ENCODE data around the gene LTF.
"Not testable (repeated sequence)": the region's sequence is repeated elsewhere in the genome, so short reads cannot be mapped to it uniquely, and the experiment has no call there.

Gene LTF

GRCh38 chr3:46429671-46430070 lies 35.0 kb downstream of the LTF start:
- no peak overlapping the region for H3K4me3 ChIP-seq (replicated peaks in 1 of 2; ENCODE audit: low read depth in 2 of 2, low read length in 2 of 2)
- TF ChIP-seq, protein P1, sequence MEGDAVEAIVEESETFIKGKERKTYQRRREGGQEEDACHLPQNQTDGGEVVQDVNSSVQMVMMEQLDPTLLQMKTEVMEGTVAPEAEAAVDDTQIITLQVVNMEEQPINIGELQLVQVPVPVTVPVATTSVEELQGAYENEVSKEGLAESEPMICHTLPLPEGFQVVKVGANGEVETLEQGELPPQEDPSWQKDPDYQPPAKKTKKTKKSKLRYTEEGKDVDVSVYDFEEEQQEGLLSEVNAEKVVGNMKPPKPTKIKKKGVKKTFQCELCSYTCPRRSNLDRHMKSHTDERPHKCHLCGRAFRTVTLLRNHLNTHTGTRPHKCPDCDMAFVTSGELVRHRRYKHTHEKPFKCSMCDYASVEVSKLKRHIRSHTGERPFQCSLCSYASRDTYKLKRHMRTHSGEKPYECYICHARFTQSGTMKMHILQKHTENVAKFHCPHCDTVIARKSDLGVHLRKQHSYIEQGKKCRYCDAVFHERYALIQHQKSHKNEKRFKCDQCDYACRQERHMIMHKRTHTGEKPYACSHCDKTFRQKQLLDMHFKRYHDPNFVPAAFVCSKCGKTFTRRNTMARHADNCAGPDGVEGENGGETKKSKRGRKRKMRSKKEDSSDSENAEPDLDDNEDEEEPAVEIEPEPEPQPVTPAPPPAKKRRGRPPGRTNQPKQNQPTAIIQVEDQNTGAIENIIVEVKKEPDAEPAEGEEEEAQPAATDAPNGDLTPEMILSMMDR (IDR thresholded peaks at IDR 0.05; ENCODE audit: low read depth, low read length) = no peak
- DNase-seq (ENCODE audit: low read depth in 2 of 2) = no peak

- no peak for DNase-seq (ENCODE audit: low read depth in 2 of 2)
- H3K4me3 ChIP-seq (replicated peaks in 1 of 2; ENCODE audit: low read depth in 2 of 2, low read length in 2 of 2) = no peak overlapping the region
- TF ChIP-seq, protein P1 (IDR thresholded peaks at IDR 0.05; ENCODE audit: low read depth, low read length) = no peak
Measured at GRCh38 chr3:46429250-46429649, 35.5 kb downstream of the LTF start.

DNA sequence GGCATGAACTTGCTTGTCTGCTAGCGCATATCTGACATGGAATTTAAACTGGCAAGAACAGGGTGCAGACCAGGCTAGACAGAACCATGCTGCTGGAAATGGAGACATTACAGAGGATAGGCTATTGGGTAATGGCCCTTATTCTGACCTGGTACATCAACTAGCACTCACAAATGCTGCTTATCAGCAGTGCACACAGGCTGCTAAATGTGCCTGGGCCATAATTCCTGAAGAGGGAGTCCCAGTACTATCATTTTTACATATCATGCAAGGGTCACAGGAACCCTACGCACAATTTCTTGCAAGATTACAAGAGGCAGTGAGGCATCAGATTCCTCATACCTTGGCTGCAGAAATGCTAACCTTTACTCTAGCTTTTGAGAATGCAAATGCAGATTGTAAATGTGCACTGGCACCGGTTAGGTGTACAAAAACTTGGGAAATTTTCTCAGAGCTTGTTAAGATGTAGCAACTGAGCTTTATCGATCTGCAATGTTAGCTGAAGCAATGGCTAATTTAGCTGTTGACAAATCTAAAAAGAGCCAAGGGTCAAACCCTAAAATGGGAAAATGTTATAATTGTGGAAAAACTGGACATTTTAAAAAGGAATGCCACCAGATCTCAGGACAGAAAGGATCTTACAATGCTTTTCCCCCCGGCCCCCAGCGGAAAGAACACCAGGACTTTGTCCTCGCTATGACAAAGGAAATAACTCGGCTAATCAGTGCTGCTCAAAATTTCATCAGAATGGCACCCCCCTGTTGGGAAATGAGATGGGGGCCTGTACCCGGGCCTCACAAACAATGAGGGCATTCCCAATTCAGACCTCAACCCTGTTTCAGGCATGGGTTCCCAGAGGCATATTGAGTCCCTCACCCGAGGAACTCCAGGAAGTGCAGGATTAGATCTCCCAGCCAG lies 36.5 kb downstream of the LTF start:
- TF ChIP-seq, protein P1 (IDR thresholded peaks at IDR 0.05; ENCODE audit: low read depth, low read length) = no peak
- no peak overlapping the region for H3K4me3 ChIP-seq (replicated peaks in 1 of 2; ENCODE audit: low read depth in 2 of 2, low read length in 2 of 2)
- DNase-seq (ENCODE audit: low read depth in 2 of 2) = peak in 1 of 2 donors; percentile 16

DNA sequence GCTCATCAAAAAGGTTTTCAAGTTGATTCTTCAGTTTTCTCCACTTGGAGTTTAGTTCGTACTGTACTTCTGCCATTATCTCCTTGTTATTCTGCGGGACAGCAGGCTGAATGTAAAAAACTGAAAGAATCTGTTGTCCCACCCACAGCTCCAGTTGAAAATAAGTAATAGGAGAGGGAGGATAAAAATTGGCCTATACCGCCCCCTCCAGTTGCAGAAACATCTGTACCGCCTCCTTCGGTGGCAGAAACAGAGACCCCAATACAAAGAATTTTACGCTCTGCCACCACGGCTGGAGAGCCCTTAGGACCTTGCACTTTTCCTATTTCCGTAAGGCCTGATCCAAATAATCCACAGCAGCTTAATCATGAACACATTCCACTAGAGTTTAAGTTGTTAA lies 37.3 kb downstream of the LTF start:
- not testable (repeated sequence) for H3K4me3 ChIP-seq (replicated peaks in 1 of 2; ENCODE audit: low read depth in 2 of 2, low read length in 2 of 2); DNase-seq (ENCODE audit: low read depth in 2 of 2)
- TF ChIP-seq, protein P1 (IDR thresholded peaks at IDR 0.05; ENCODE audit: low read depth, low read length) = peak; percentile 2

GRCh38 chr3:46426476-46426875 lies 38.2 kb downstream of the LTF start:
- not testable (repeated sequence) for H3K4me3 ChIP-seq (replicated peaks in 1 of 2; ENCODE audit: low read depth in 2 of 2, low read length in 2 of 2); DNase-seq (ENCODE audit: low read depth in 2 of 2)

- no peak overlapping the region for H3K4me3 ChIP-seq (replicated peaks in 1 of 2; ENCODE audit: low read depth in 2 of 2, low read length in 2 of 2)
- DNase-seq (ENCODE audit: low read depth in 2 of 2) = peak in 1 of 2 donors; percentile 74
- TF ChIP-seq, protein P1 (IDR thresholded peaks at IDR 0.05; ENCODE audit: low read depth, low read length) = no peak
Measured at GRCh38 chr3:46423588-46423987, 41.1 kb downstream of the LTF start.

DNA sequence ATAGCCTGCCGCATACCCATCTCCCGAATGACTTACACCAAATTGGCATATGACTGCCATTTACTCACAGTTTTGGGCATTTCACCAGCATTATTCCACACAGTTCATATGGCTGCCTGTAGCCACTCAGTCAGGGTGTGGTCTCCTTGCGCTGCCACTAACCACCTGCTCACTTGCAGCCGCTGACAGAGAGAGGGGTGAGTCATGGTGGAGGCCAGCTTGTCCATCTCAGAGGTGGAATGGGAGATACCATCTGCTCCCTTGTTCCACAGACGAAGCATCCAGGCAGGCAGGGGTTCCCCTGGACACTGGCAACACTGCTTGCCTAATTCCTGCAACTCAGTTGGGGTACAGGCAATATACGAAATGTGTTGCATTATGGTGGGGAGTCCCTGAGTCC lies 42.1 kb downstream of the LTF start:
- TF ChIP-seq, protein P1 (IDR thresholded peaks at IDR 0.05; ENCODE audit: low read depth, low read length) = no peak
- no peak overlapping the region for H3K4me3 ChIP-seq (replicated peaks in 1 of 2; ENCODE audit: low read depth in 2 of 2, low read length in 2 of 2)
- DNase-seq (ENCODE audit: low read depth in 2 of 2) = peak in 1 of 2 donors; percentile 38
